IMR-90 (cell line): ENCODE measurements around the gene FER. TPM values are rescaled to one million over a fixed set of nuclear protein-coding genes. Genes with fewer than 3 reads are reported as not detected.

Experiments
- ATAC-seq: fragments of 200-7000 bp; cut with Tn5 transposase; 2 replicates; pipeline ENCODE4 v1.9.1; 2020; ENCODE audit warnings: low read depth, mild to moderate bottlenecking, moderate library complexity
- BruUV-seq: library from RNA; stranded (reverse); fragments of 400-500 nt; replicated peaks from 2 replicates; lab custom pipeline; 2021; lab: Mats Ljungman, UMichigan
- CTCF ChIA-PET: fragments of 300-600 bp; formaldehyde crosslinking; extraction: SDS; loops from one replicate; lab custom pipeline; 2021; ENCODE audit warnings: antibody characterized with exemption; lab: Yijun Ruan, JAX
- POLR2A ChIA-PET: fragments of 300-600 bp; sonication (Branson Sonifier 250); formaldehyde crosslinking; loops from one replicate; lab custom pipeline; 2022; ENCODE audit warnings: antibody characterized with exemption; ENCODE audit not compliant: unreplicated experiment; lab: Charles Lee
- DNase-seq: peaks from one replicate; pipeline ENCODE4 v3.0.0; 2013
- H2AFZ ChIP-seq: replicated peaks from 2 replicates; pipeline ENCODE3; 2013; ENCODE audit warnings: low read length, mild to moderate bottlenecking; ENCODE audit not compliant: poor library complexity
- H2AK5ac ChIP-seq: 2 replicates; pipeline ENCODE4 v1.6.1; 2013; ENCODE audit warnings: low read depth, low read length, inconsistent platforms
- H2AK9ac ChIP-seq: replicated peaks from 2 replicates; pipeline ENCODE3; 2013; ENCODE audit warnings: mild to moderate bottlenecking, low read depth, low read length, moderate library complexity; ENCODE audit not compliant: poor library complexity
- H2BK120ac ChIP-seq: 2 replicates; pipeline ENCODE4 v1.6.1; 2013; ENCODE audit warnings: low read depth, low read length, inconsistent platforms
- H2BK15ac ChIP-seq: 3 replicates; pipeline ENCODE4 v1.6.1; 2013; ENCODE audit warnings: low read depth, low read length, inconsistent platforms
- H2BK20ac ChIP-seq: 2 replicates; pipeline ENCODE4 v1.6.1; 2013; ENCODE audit warnings: low read depth, mild to moderate bottlenecking, inconsistent platforms, low read length, moderate library complexity
- H2BK5ac ChIP-seq: 2 replicates; pipeline ENCODE4 v1.6.1; 2013; ENCODE audit warnings: mild to moderate bottlenecking, low read depth, low read length, inconsistent platforms; ENCODE audit not compliant: poor library complexity, severe bottlenecking
- H3K14ac ChIP-seq: replicated peaks from 2 replicates; pipeline ENCODE4 v1.6.1; 2013; ENCODE audit warnings: low read depth, low read length, inconsistent platforms
- H3K18ac ChIP-seq: 2 replicates; pipeline ENCODE4 v1.6.1; 2013; ENCODE audit warnings: low read depth, low read length, control low read depth
- H3K23ac ChIP-seq: 2 replicates; pipeline ENCODE4 v1.6.1; 2013; ENCODE audit warnings: low read depth, low read length, inconsistent platforms
- H3K27ac ChIP-seq: 2 replicates; pipeline ENCODE4 v1.5.1; 2013; ENCODE audit warnings: mild to moderate bottlenecking, control low read depth, low read length; ENCODE audit not compliant: insufficient read depth
- H3K27me3 ChIP-seq: 2 replicates; pipeline ENCODE4 v1.6.1; 2013; ENCODE audit warnings: low read length; ENCODE audit not compliant: control insufficient read depth, insufficient read depth
- H3K36me3 ChIP-seq: 2 replicates; pipeline ENCODE4 v1.6.1; 2013; ENCODE audit warnings: low read length, mixed read lengths; ENCODE audit not compliant: control insufficient read depth, insufficient read depth
- H3K4ac ChIP-seq: 2 replicates; pipeline ENCODE4 v1.6.1; 2013; ENCODE audit warnings: low read depth, low read length, inconsistent platforms
- H3K4me1 ChIP-seq: 2 replicates; pipeline ENCODE4 v1.6.1; 2013; ENCODE audit warnings: low read length, mixed read lengths; ENCODE audit not compliant: control insufficient read depth, insufficient read depth
- H3K4me2 ChIP-seq: 2 replicates; pipeline ENCODE4 v1.6.1; 2013; ENCODE audit warnings: low read depth, mild to moderate bottlenecking, control low read depth, low read length, moderate library complexity
- H3K4me3 ChIP-seq: 2 replicates; pipeline ENCODE4 v1.5.1; 2013; ENCODE audit warnings: low read depth, mild to moderate bottlenecking, control low read depth, low read length, moderate library complexity; ENCODE audit not compliant: insufficient read depth
- H3K56ac ChIP-seq: 2 replicates; pipeline ENCODE4 v1.6.1; 2013; ENCODE audit warnings: low read length, inconsistent platforms; ENCODE audit not compliant: insufficient read depth; ENCODE audit errors: extremely low read depth
- H3K79me1 ChIP-seq, 2 experiments: 2 replicates each; pipeline ENCODE4 v1.6.1; 2013; ENCODE audit warnings: low read length in 2 of 2, inconsistent platforms in 1 of 2, low read depth in 1 of 2
- H3K9ac ChIP-seq: 2 replicates; pipeline ENCODE4 v1.6.1; 2013; ENCODE audit warnings: low read depth, low read length, control low read depth
- H3K9me1 ChIP-seq: 2 replicates; pipeline ENCODE4 v1.6.1; 2013; ENCODE audit warnings: low read length, inconsistent platforms; ENCODE audit not compliant: insufficient read depth
- H3K9me3 ChIP-seq: 2 replicates; pipeline ENCODE4 v1.6.1; 2013; ENCODE audit warnings: low read length; ENCODE audit not compliant: control insufficient read depth, insufficient read depth
- H4K20me1 ChIP-seq: 2 replicates; pipeline ENCODE4 v1.6.1; 2013; ENCODE audit warnings: low read length, inconsistent platforms; ENCODE audit not compliant: insufficient read depth
- H4K5ac ChIP-seq: 2 replicates; pipeline ENCODE4 v1.6.1; 2013; ENCODE audit warnings: mild to moderate bottlenecking, low read depth, low read length, control low read depth
- H4K8ac ChIP-seq, 2 experiments: 2 replicates each; pipeline ENCODE4 v1.6.1; 2013; ENCODE audit warnings: low read depth in 2 of 2, low read length in 2 of 2, control low read depth in 1 of 2, inconsistent platforms in 1 of 2
- H4K91ac ChIP-seq: 2 replicates; pipeline ENCODE4 v1.6.1; 2013; ENCODE audit warnings: low read depth, low read length, inconsistent platforms; ENCODE audit not compliant: insufficient read depth
- BHLHE40 ChIP-seq: fragments of 150-350 bp; IDR thresholded peaks from 2 replicates; pipeline ENCODE4 v1.6.1; 2016; ENCODE audit warnings: mild to moderate bottlenecking, low read depth, low read length
- CEBPB ChIP-seq: IDR thresholded peaks from 2 replicates; pipeline ENCODE4 v1.6.1; 2012; ENCODE audit warnings: low read depth, low read length, improper control_type of control experiment
- MAZ ChIP-seq: IDR thresholded peaks from 2 replicates; pipeline ENCODE4 v1.6.1; 2012; ENCODE audit warnings: low read depth, mild to moderate bottlenecking, low read length, improper control_type of control experiment, moderate library complexity, borderline replicate concordance
- MXI1 ChIP-seq: IDR thresholded peaks from 2 replicates; pipeline ENCODE4 v1.6.1; 2012; ENCODE audit warnings: low read depth, mild to moderate bottlenecking, low read length, moderate library complexity, borderline replicate concordance
- NFE2L2 ChIP-seq: fragments of 150-350 bp; IDR thresholded peaks from 2 replicates; pipeline ENCODE4 v1.6.1; 2016; ENCODE audit warnings: low read depth, mild to moderate bottlenecking, low read length
- POLR2A ChIP-seq: IDR thresholded peaks from 2 replicates; pipeline ENCODE4 v1.6.1; 2012; ENCODE audit warnings: mild to moderate bottlenecking, low read depth, low read length
- RFX5 ChIP-seq: IDR thresholded peaks from 2 replicates; pipeline ENCODE4 v1.8.0; 2012; ENCODE audit warnings: low read depth, mild to moderate bottlenecking, low read length, moderate library complexity
- WGBS, 2 experiments: methylation state at CpG; one replicate each; pipeline versions ENCODE4 v1.1.5 to v1.1.7; 2013; ENCODE audit warnings: missing lambda C conversion rate in 2 of 2; ENCODE audit not compliant: insufficient read length in 1 of 2; ENCODE audit errors: extremely low coverage in 2 of 2; 5-methylcytosine and 5-hydroxymethylcytosine counted together
- dilution Hi-C: fragments of 300-500 bp; cut with HindIII; formaldehyde crosslinking; loops from one replicate; pipeline ENCODE4 v1.14.3; 2018; ENCODE audit warnings: low sequenced_read_pairs; ENCODE audit not compliant: unreplicated experiment
- in situ Hi-C: fragments of 300-500 bp; cut with MboI; formaldehyde crosslinking; loops from 3 replicates; pipeline ENCODE4 v1.14.3; 2019; ENCODE audit warnings: low sequenced_read_pairs, inconsistent platforms, mixed read lengths
- intact Hi-C: fragments of 100-400 bp; cut with micrococcal nuclease; formaldehyde crosslinking; loops from 2 replicates; pipeline ENCODE4 v1.10.0; 2022
- polyA plus RNA-seq, 3 experiments: library from polyadenylated mRNA; depleted of rRNA; stranded (reverse); fragments of >200 nt; gene quantifications; 2 replicates each; pipeline ENCODE4 v1.2.3, GENCODE V29; 2012; ENCODE audit warnings: low replicate concordance in 1 of 3
- total RNA-seq: library from RNA; depleted of rRNA; stranded (reverse); fragments of >200 nt; gene quantifications from 2 replicates; pipeline ENCODE4 v1.2.3, GENCODE V29; 2012
- TF ChIP-seq, protein P1 (sequence below): conservative IDR thresholded peaks from 2 replicates; pipeline ENCODE4 v1.5.1; 2012; ENCODE audit warnings: mild to moderate bottlenecking, low read depth, low read length, improper control_type of control experiment

FER gene
- total and polyA plus RNA-seq, 2 of the 4 experiments (the other 2 are of a cell fraction), result 3.5 to 32.4 TPM

DNA sequence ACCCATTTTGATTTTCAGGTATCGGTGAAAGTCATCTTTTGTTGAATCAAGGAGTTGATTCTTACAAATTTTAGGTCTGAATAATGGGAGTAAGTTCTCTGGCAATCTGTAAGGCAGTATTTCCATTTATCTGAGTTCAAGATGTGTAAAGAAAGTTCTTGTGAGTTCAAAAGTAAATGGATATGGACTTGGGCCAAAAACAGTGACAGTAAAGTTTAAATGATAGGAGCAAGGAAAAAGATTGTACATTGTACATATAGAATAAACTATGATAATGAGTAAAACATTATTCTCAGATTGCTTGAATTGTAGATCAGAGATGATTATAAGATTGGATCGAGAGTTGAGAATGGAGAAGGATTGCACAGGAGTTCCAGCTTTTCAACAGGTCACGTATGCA lies 332.8 kb downstream of the FER start:
- in situ Hi-C loops (no loop called here), dilution Hi-C loops (no loop called here), intact Hi-C loops (no loop called here)
- TF ChIP-seq RFX5 (no peak), CEBPB (no peak), NFE2L2 (no peak), BHLHE40 (no peak), POLR2A (no peak), MAZ (no peak), MXI1 (no peak)
- TF ChIP-seq, protein P1, sequence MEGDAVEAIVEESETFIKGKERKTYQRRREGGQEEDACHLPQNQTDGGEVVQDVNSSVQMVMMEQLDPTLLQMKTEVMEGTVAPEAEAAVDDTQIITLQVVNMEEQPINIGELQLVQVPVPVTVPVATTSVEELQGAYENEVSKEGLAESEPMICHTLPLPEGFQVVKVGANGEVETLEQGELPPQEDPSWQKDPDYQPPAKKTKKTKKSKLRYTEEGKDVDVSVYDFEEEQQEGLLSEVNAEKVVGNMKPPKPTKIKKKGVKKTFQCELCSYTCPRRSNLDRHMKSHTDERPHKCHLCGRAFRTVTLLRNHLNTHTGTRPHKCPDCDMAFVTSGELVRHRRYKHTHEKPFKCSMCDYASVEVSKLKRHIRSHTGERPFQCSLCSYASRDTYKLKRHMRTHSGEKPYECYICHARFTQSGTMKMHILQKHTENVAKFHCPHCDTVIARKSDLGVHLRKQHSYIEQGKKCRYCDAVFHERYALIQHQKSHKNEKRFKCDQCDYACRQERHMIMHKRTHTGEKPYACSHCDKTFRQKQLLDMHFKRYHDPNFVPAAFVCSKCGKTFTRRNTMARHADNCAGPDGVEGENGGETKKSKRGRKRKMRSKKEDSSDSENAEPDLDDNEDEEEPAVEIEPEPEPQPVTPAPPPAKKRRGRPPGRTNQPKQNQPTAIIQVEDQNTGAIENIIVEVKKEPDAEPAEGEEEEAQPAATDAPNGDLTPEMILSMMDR, result no peak
- BruUV-seq, result no TSS peak
- H3K9ac ChIP-seq, result no peak overlapping the region
- H3K4me2 ChIP-seq, result no peak overlapping the region
- CTCF ChIA-PET, result no interaction called here
- no peaks in the 10 kb centered on the region for H3K27me3 ChIP-seq
- DNase-seq (no peak), ATAC-seq (no peak)
- H3K14ac ChIP-seq, result no peak overlapping the region
- no peaks in the 10 kb centered on the region for H3K4me1 ChIP-seq
- H2BK120ac ChIP-seq, result no peak overlapping the region
- H2AK5ac ChIP-seq, result no peak overlapping the region
- no peaks in the 10 kb centered on the region for H3K36me3 ChIP-seq
- H3K4me3 ChIP-seq, result no peak overlapping the region
- POLR2A ChIA-PET, result no interaction called here
- H2AFZ ChIP-seq, result no peak overlapping the region
- no peak overlapping the region for H2BK5ac ChIP-seq
- H4K5ac ChIP-seq, result no peak overlapping the region
- H2BK15ac ChIP-seq, result no peak overlapping the region
- no peaks in the 10 kb centered on the region for H3K9me3 ChIP-seq
- no peak overlapping the region for H4K91ac ChIP-seq
- H2AK9ac ChIP-seq, result no peak overlapping the region
- H3K27ac ChIP-seq, result no peak overlapping the region
- H4K8ac ChIP-seq, result no peak overlapping the region
- H4K20me1 ChIP-seq, result no peaks in the 10 kb centered on the region
- H3K56ac ChIP-seq, result no peak overlapping the region
- no CpG with 5 or more reads among the region's 3 CpGs for WGBS, 2 experiments
- H3K18ac ChIP-seq, result no peak overlapping the region
- H3K79me1 ChIP-seq, result 0 out of 4 replicates have a peak, but pooled peaks cover 0 to 3% of the 10 kb centered on the region in 2 experiments
- no peak overlapping the region for H3K23ac ChIP-seq
- no peak overlapping the region for H2BK20ac ChIP-seq
- no peak overlapping the region for H3K4ac ChIP-seq
- no peaks in the 10 kb centered on the region for H3K9me1 ChIP-seq
